Stimulated activated naive CD4-positive, alpha-beta T cell (primary cell): ENCODE results near the gene LCE1E.

Experiments
- DNase-seq, 6 experiments: peaks; one replicate each; lab custom pipeline; 2025; lab: John Stamatoyannopoulos, UW

LCE1E gene

GRCh38 chr1:152777510-152778137 is 8.4 kb upstream of the LCE1E start:
- DNase-seq = no peak

DNA sequence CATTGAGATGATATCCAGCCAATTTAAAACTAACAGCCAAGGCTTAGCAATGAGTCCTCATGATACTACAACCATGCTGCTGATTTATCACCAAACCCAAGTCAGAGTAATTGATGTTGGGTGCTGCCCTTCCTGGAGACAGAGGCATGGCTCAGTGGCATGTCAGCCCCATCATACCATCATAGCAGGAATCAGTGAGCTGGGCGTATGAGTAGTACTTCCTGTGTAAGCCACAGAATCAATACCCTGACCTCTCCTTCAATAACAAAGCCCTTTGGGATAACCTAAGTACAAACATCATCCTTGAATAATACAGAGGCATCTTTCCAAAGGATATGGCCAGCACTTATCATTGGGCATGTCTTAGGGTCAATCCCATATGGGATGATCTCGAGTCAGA is 3.0 kb upstream of the LCE1E start:
- DNase-seq = no peak

DNA sequence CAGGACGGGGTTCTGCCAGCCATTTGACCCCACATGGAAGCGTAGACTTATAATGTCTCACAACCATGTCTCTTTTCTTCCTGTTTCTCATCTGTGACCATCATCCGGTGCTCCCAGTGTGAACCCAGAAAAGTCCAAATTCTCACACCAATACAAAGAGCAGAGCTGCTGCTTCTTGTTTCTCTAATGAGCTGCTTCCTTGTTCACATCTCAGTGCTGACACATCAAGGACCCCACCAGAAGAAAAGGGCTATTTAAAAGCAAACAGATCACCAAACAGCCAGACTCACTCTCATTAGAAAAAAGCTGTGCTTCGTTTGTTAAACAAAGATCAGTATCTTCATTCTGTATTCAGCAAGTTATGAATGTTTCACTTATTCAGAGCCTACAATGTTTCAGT is 9.6 kb downstream of the LCE1E start:
- DNase-seq = no peak

GRCh38 chr1:152796421-152796820 is 10.4 kb downstream of the LCE1E start, which contains the start of gene LCE1D:
LCE1D (plus strand) TSS chr1:152796721; CDS start chr1:152797795, 1,074 bp downstream.
- no peak for DNase-seq

DNA sequence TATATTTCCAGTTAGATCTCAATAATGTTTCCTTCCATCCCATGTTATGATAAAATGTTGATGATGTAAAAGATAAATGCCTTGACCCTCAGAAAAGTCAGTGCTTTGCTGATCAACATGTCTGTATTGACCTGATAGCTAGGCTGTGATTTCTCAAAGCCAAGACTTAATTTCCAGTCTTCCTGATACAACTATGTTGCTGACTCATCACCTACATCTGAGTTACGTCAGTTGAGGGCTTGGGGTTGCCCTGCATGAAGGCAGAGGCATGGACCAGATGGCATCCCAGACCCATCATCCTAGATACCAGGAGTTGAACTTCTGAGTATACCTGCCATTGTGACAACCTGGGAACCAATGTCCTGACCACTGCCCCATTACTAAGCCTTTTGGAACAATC is 15.3 kb downstream of the LCE1E start:
- DNase-seq = no peak

DNA sequence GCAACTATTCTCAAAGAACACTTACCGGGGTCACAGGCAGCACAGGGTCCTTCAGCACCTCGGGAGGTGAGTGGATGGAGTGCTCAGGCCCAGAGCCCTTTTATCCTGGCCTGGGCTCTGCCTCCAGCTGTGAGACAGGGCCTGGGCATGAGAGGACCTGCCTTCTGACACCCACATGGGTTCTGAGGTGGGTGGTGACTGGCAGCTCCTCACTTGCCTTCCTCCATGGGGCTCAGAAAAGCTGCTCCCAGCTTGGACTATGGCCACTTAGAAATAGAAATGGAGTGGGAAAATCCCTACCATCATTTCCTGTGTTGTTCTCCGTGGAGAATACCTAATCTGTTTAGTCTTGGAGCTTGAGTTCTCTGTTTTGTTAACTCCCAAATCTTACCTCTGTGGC is 20.5 kb downstream of the LCE1E start, which contains the start of gene LCE1C:
LCE1C (minus strand) TSS at position 76 of the 400 bp plus-strand sequence. CDS start 1,173 bp downstream, outside the sequence.
- no peak for DNase-seq

DNA sequence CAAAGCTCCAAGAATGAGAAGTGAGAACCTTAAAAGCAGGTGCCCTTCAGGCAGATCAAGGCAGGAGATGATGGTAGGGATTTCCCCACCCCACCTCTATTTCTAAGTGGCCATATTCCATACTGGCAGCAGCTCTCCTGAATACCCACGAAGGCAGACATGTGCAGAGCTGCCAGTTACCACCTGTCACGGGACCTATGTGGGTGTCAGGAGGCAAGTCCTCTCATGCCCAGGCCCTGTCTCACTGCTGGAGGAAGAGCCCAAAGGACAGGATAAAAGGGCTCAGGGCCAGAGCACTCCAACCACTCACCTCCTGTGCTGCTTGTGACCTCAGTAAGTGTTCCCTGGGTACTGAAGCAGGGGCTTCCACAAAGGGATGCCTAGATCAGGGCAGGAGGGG is 25.0 kb downstream of the LCE1E start:
- no peak for DNase-seq

DNA sequence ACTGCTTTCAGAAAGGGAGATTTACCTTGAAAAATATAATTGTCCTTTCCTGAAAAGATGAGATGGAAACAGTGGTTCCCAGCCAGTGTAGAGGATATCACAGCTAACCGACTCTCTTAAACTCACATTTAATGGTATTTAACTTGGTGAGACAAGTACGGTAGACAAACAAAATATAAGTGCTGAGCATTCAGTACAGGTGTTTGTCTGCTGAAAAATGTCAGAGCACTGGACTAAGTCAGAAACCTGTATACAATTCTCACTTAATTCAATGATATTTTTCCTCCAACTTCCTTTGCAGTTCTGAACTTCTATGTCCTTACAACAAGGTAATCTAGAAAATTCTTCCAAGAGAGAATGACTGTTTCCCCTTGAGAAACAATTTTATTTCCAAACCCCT is 25.6 kb downstream of the LCE1E start, which contains the start of gene LCE1B:
LCE1B (plus strand) TSS at position 301 of the 400 bp plus-strand sequence. CDS start 476 bp downstream, outside the sequence.
- no peak for DNase-seq

- no peak for DNase-seq
Measured at GRCh38 chr1:152817309-152817708, 31.3 kb downstream of the LCE1E start.

DNA sequence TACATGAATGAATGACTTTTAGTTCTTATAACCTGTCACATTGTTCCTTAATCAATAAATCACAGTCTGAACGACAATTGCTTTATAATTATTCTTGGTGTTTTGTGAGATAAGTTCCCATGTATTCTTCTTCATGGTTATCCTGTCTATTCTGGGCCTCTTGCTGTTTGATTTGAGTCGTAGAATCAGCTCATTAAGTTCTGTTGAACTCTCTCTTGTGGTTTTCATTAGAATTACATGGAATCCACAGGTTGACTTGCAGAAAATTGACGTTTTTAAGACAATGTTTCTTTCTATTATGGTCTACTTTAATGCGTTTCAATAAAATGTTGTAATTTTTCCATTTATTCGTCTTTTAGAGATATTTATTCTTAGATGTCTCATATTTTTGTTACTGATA is 37.2 kb downstream of the LCE1E start:
- no peak for DNase-seq

GRCh38 chr1:152824964-152825363 is 38.9 kb downstream of the LCE1E start:
- no peak for DNase-seq

- no peak for DNase-seq
Measured at GRCh38 chr1:152827173-152827572, 41.1 kb downstream of the LCE1E start, which contains the start of gene LCE1A. LCE1A (plus strand) TSS chr1:152827473; CDS start chr1:152827473, 0 bp downstream.

DNA sequence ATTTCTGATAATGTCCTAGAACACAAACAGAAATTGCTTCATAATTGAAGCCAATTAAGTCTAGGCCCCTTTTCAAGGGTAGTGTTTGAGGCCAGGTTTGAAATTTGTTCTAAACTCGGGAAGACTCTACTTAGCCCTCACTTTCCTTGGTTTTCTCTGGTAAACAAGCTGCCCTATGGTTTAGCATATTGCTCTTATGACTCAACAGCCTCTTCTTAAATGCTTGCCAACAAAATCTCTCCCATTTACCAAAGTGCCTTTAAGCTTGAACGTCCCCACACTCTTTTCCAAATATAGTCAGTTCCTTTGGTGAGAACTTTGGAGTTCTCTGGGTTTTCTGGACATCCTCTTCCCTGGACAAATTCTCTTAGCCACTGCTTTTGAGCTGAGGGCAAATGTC is 50.8 kb downstream of the LCE1E start:
- no peak for DNase-seq
